Activated CD4-positive, alpha-beta T cell treated with anti-CD3 and anti-CD28 coated beads for 36 hours (primary cell): Measurements from ENCODE around the gene ZNF816. TPM values are rescaled to one million over a fixed set of nuclear protein-coding genes. Genes with fewer than 3 reads are reported as not detected.
"Not testable (repeated sequence)": the region's sequence is repeated elsewhere in the genome, so short reads cannot be mapped to it uniquely, and the experiment has no call there.

Experiments used
- ATAC-seq: fragments of 200-7000 bp; cut with Tn5 transposase; one replicate; pipeline ENCODE4 v1.10.0; 2021; ENCODE audit warnings: mild to moderate bottlenecking, moderate library complexity
- CTCF ChIA-PET: fragments of 350-600 bp; sonication (Branson Sonifier 250); formaldehyde crosslinking; loops from one replicate; lab custom pipeline; 2021; ENCODE audit warnings: antibody characterized with exemption; lab: Charles Lee
- POLR2A ChIA-PET: fragments of 350-600 bp; sonication (Branson Sonifier 250); formaldehyde crosslinking; loops from one replicate; lab custom pipeline; 2021; ENCODE audit warnings: antibody characterized with exemption, inconsistent platforms; lab: Charles Lee
- DNase-seq: peaks from one replicate; pipeline ENCODE4 v3.0.0-alpha.2; 2020
- H3K27ac Mint-ChIP-seq: one replicate; pipeline ENCODE4 v1.8.0; 2021; ENCODE audit warnings: mixed read lengths
- H3K27me3 Mint-ChIP-seq: one replicate; pipeline ENCODE4 v1.8.0; 2021; ENCODE audit warnings: mixed read lengths
- H3K36me3 Mint-ChIP-seq: one replicate; pipeline ENCODE4 v1.8.0; 2021; ENCODE audit warnings: low read depth, mixed read lengths
- H3K4me1 Mint-ChIP-seq: one replicate; pipeline ENCODE4 v1.8.0; 2021; ENCODE audit warnings: mixed read lengths
- H3K4me3 Mint-ChIP-seq: one replicate; pipeline ENCODE4 v1.8.0; 2021; ENCODE audit warnings: mild to moderate bottlenecking, moderate library complexity, mixed read lengths
- H3K9me3 Mint-ChIP-seq: one replicate; pipeline ENCODE4 v1.8.0; 2021; ENCODE audit warnings: low read depth, mixed read lengths
- intact Hi-C, 2 experiments: fragments of 100-400 bp; cut with DNase I in 1 of 2; cut with micrococcal nuclease in 1 of 2; formaldehyde crosslinking; loops; one replicate each; pipeline versions ENCODE4 v1.14.2 to v1.15.1; 2022 to 2024; cut with DNase I, micrococcal nuclease
- total RNA-seq, 2 experiments: library from RNA; stranded (reverse); gene quantifications; one replicate each; pipeline ENCODE4 v1.2.3, GENCODE V29; 2021

The ZNF816 gene
- total RNA-seq, 2 experiments from 2014 or later: 10.7 to 11.4 TPM

DNA sequence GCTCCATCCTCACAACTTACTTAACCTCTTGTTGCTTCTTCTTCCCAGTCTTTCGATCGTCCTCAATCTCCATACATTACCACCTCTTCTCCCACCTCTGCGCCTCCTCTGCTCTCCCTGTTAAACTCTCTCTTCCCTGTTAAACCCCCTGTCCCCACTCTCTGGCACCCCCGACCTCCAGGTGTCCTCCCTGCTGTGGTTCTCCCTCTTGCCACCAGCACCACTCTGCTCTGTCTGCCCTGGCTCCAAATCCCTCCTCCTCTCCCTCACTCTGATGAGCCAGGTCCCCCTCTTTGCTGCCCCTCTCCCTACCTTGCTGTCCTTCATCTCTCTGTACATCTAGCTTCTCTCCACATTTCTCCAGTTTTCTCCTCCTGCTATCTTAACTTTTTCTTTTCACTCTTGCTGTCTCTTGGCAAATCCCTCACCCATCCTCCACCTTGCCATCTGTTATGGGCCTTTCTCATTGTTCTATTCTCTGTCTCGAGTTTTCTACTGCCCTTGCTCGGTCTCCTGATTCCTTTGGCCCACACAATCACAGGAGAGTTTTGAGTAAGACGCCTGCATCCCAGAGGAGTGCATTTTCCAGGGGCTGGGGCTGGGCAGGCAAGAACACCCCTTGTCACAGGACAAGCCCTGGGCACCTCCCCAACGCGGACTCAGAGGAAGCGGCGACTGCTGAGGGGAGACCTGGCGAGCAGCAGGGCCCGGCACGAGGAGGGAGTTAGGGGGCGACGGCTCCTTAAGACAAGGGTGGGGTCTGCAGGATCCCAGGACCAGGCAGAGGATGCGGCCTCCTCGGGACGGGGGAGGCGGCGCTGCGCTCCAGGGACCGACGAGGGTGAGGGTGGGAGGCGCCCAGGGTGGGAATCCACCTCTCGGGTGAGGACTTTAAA is 29.7 kb upstream of the ZNF816 start:
- Mint-ChIP-seq H3K9me3 (peaks cover 9% of the 10 kb centered on the region), H3K4me1 (peaks cover 15% of the 10 kb centered on the region), H3K36me3 (peaks cover 12% of the 10 kb centered on the region), H3K27me3 (peaks cover 5% of the 10 kb centered on the region), H3K27ac (no peak overlapping the region), H3K4me3 (peak overlapping the region; percentile 72)
- ATAC-seq (no peak), DNase-seq (no peak)
- ChIA-PET POLR2A (interaction anchor here (0.6 kb wide), 1 partner anchor 935 kb away, joined by 4 read pairs; no protein-coding TSS in a partner anchor), CTCF (no interaction called here)
- intact Hi-C loops: loop anchor here in 1 of 2 experiments (1.0 to 5.0 kb wide), 7 partner anchors 29 to 530 kb away; partner anchors contain the start of genes ZNF160, ZNF320 and ZNF888

GRCh38 chr19:52991484-52991883 is 28.8 kb upstream of the ZNF816 start:
- peaks cover 15% of the 10 kb centered on the region for H3K4me1 Mint-ChIP-seq
- DNase-seq (no peak), ATAC-seq (no peak)
- H3K4me3 Mint-ChIP-seq: no peak overlapping the region
- ChIA-PET CTCF (no interaction called here), POLR2A (no interaction called here)
- H3K27me3 Mint-ChIP-seq: peaks cover 5% of the 10 kb centered on the region
- peaks cover 17% of the 10 kb centered on the region for H3K9me3 Mint-ChIP-seq
- H3K27ac Mint-ChIP-seq: no peak overlapping the region
- peaks cover 20% of the 10 kb centered on the region for H3K36me3 Mint-ChIP-seq
- intact Hi-C loops: loop anchor here in 1 of 2 experiments (5.0 kb wide), 2 partner anchors 206 to 531 kb away; no protein-coding TSS in a partner anchor

GRCh38 chr19:52990759-52991418 is 28.2 kb upstream of the ZNF816 start:
- H3K27ac Mint-ChIP-seq: no peak overlapping the region
- POLR2A ChIA-PET: no interaction called here
- peaks cover 20% of the 10 kb centered on the region for H3K9me3 Mint-ChIP-seq
- peaks cover 25% of the 10 kb centered on the region for H3K36me3 Mint-ChIP-seq
- H3K27me3 Mint-ChIP-seq: peaks cover 5% of the 10 kb centered on the region
- CTCF ChIA-PET: no interaction called here
- H3K4me3 Mint-ChIP-seq: no peak overlapping the region
- ATAC-seq: no peak
- no peak for DNase-seq
- peaks cover 15% of the 10 kb centered on the region for H3K4me1 Mint-ChIP-seq
- intact Hi-C loops: loop anchor here in 1 of 2 experiments (5.0 kb wide), 2 partner anchors 206 to 531 kb away; no protein-coding TSS in a partner anchor

- ChIA-PET CTCF (no interaction called here), POLR2A (no interaction called here)
- no peak overlapping the region for H3K4me3 Mint-ChIP-seq
- DNase-seq: no peak
- no peak for ATAC-seq
- intact Hi-C loops: no loop called here
- H3K36me3 Mint-ChIP-seq: peaks cover 37% of the 10 kb centered on the region
- peaks cover 8% of the 10 kb centered on the region for H3K4me1 Mint-ChIP-seq
- no peak overlapping the region for H3K27ac Mint-ChIP-seq
- H3K9me3 Mint-ChIP-seq: peaks cover 30% of the 10 kb centered on the region
- H3K27me3 Mint-ChIP-seq: peaks cover 5% of the 10 kb centered on the region
Measured at GRCh38 chr19:52988506-52988905, 25.8 kb upstream of the ZNF816 start.

- peaks cover 3% of the 10 kb centered on the region for H3K4me1 Mint-ChIP-seq
- intact Hi-C loops: no loop called here
- ATAC-seq: no peak
- ChIA-PET POLR2A (no interaction called here), CTCF (interaction anchor here (0.8 kb wide), 1 partner anchor 13 kb away, joined by 3 read pairs; no protein-coding TSS in a partner anchor)
- H3K9me3 Mint-ChIP-seq: peaks cover 27% of the 10 kb centered on the region
- DNase-seq: no peak
- H3K27ac Mint-ChIP-seq: no peak overlapping the region
- peaks cover 2% of the 10 kb centered on the region for H3K27me3 Mint-ChIP-seq
- no peak overlapping the region for H3K4me3 Mint-ChIP-seq
- peaks cover 38% of the 10 kb centered on the region for H3K36me3 Mint-ChIP-seq
Measured at GRCh38 chr19:52987221-52987620, 24.5 kb upstream of the ZNF816 start.

- intact Hi-C loops, ATAC-seq, H3K27ac Mint-ChIP-seq, H3K4me3 Mint-ChIP-seq, H3K4me1 Mint-ChIP-seq, H3K27me3 Mint-ChIP-seq, DNase-seq, CTCF ChIA-PET, POLR2A ChIA-PET: not testable (repeated sequence)
- Mint-ChIP-seq H3K9me3 (peaks cover 25% of the 10 kb centered on the region), H3K36me3 (peaks cover 42% of the 10 kb centered on the region)
Measured at GRCh38 chr19:52983167-52983566, 20.5 kb upstream of the ZNF816 start.

GRCh38 chr19:52981329-52981728 is 18.6 kb upstream of the ZNF816 start:
- no peak overlapping the region for H3K4me3 Mint-ChIP-seq
- peaks cover 28% of the 10 kb centered on the region for H3K36me3 Mint-ChIP-seq
- ATAC-seq (no peak), DNase-seq (no peak)
- H3K9me3 Mint-ChIP-seq: peaks cover 14% of the 10 kb centered on the region
- POLR2A ChIA-PET: no interaction called here
- H3K27me3 Mint-ChIP-seq: no peaks in the 10 kb centered on the region
- H3K4me1 Mint-ChIP-seq: no peaks in the 10 kb centered on the region
- no peak overlapping the region for H3K27ac Mint-ChIP-seq
- CTCF ChIA-PET: no interaction called here
- intact Hi-C loops: no loop called here

GRCh38 chr19:52967772-52968171 is 5.1 kb upstream of the ZNF816 start:
- Mint-ChIP-seq H3K27ac (no peak overlapping the region), H3K4me1 (peaks cover 10% of the 10 kb centered on the region), H3K9me3 (peaks cover 29% of the 10 kb centered on the region), H3K27me3 (no peaks in the 10 kb centered on the region), H3K4me3 (no peak overlapping the region), H3K36me3 (peaks cover 30% of the 10 kb centered on the region)
- no peak for ATAC-seq
- intact Hi-C loops: no loop called here
- no peak for DNase-seq
- ChIA-PET CTCF (no interaction called here), POLR2A (no interaction called here)

DNA sequence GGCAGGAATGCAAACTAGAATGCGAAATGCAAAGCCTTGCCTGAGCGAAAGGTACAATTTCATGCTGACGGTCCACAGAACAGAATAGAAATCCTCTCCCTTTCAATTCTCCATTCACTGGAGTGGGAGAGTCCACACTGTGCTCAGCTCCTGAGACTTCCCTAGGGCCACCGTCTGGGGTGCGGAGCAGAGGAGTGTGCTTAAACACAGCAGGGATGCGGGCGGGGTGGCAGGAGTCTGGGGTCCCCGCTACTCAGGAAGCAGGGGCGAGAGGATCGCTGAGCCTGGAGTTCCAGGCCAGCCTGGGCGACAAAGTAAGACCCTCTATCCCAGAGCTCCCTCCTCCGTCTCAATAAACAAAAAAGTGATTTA is 552 bp upstream of the ZNF816 start:
- DNase-seq (peak; percentile 30), ATAC-seq (peak; percentile 10)
- Mint-ChIP-seq H3K27me3 (no peaks in the 10 kb centered on the region), H3K9me3 (peaks cover 24% of the 10 kb centered on the region), H3K27ac (peak overlapping the region; percentile 96), H3K36me3 (peaks cover 39% of the 10 kb centered on the region), H3K4me1 (peaks cover 26% of the 10 kb centered on the region), H3K4me3 (peak overlapping the region; percentile 96)
- CTCF ChIA-PET: no interaction called here
- intact Hi-C loops: loop anchor here (1.0 to 5.0 kb wide), 11 partner anchors 30 to 916 kb away; partner anchors contain the start of genes MYADM (in 1 of the 2), ZNF160 (in 1 of the 2), ZNF28 (in 1 of the 2) and ZNF320 (in 1 of the 2)
- POLR2A ChIA-PET: interaction anchor here (0.6 to 1.0 kb wide), 2 partner anchors 16 to 20 kb away, joined by 3 to 4 read pairs; no protein-coding TSS in a partner anchor

- H3K9me3 Mint-ChIP-seq: peaks cover 29% of the 10 kb centered on the region
- intact Hi-C loops: loop anchor here (1.0 to 5.0 kb wide), 19 partner anchors 20 to 915 kb away; partner anchors contain the start of genes ZNF160 (in 2 of the 2), ZNF320 (in 2 of the 2), ZNF468 (in 2 of the 2) and MYADM (in 1 of the 2)
- H3K4me1 Mint-ChIP-seq: peaks cover 26% of the 10 kb centered on the region
- no peak for DNase-seq
- H3K27me3 Mint-ChIP-seq: no peaks in the 10 kb centered on the region
- POLR2A ChIA-PET: no interaction called here
- peaks cover 45% of the 10 kb centered on the region for H3K36me3 Mint-ChIP-seq
- peak overlapping the region; percentile 96 for H3K4me3 Mint-ChIP-seq
- H3K27ac Mint-ChIP-seq: peak overlapping the region; percentile 96
- ATAC-seq: no peak
- CTCF ChIA-PET: no interaction called here
Measured at GRCh38 chr19:52961981-52962380, 700 bp downstream of the ZNF816 start.

- Mint-ChIP-seq H3K27me3 (no peaks in the 10 kb centered on the region), H3K4me1 (peaks cover 26% of the 10 kb centered on the region), H3K36me3 (peaks cover 66% of the 10 kb centered on the region), H3K9me3 (peaks cover 43% of the 10 kb centered on the region), H3K27ac (no peak overlapping the region), H3K4me3 (no peak overlapping the region)
- no peak for DNase-seq
- CTCF ChIA-PET: no interaction called here
- POLR2A ChIA-PET: no interaction called here
- no peak for ATAC-seq
- intact Hi-C loops: loop anchor here (5.0 kb wide), 4 partner anchors 238 to 912 kb away; partner anchors contain the start of genes MYADM (in 1 of the 2), ZNF432 (in 1 of the 2) and ZNF808 (in 1 of the 2)
Measured at GRCh38 chr19:52959613-52960295, 2.9 kb downstream of the ZNF816 start.
